ENCODE data around the gene TADA1.

Gene TADA1

DNA sequence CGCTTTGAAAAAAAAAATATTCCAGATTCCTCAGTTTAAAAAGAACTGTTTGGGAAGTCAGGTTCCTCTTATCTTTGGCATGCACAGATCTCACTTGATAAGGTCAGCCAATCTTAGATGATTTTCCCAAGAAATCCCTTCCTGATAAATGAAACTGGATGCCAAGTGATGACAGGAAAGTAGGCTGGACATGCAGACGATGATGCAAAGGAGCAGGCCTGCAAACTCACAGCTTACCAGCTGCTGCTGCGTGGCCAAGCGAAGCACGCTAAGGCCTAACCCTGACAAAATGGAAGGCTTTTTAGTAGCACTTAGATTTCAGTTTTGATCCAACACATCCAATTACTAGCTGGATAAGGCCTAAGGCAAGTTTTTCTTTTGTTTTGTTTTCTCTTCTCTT is 10.1 kb downstream of the TADA1 start:
- Histone ChIP-seq H3K4me3 (replicated peaks; ENCODE audit: insufficient read depth, low read length) (no peak overlapping the region), H3K27ac (replicated peaks) (no peak overlapping the region), H3K27me3 (ENCODE audit: insufficient read depth, poor library complexity, severe bottlenecking) (no peaks in the 10 kb centered on the region)
- DNase-seq (ENCODE audit: low read depth in 1 of 2, low spot score in 1 of 2): no peak
- TF ChIP-seq POLR2AphosphoS5 (IDR thresholded peaks at IDR 0.05; ENCODE audit: low read depth) (no peak), SPI1 (IDR thresholded peaks at IDR 0.05; ENCODE audit: borderline replicate concordance, low read depth) (no peak), GABPA (IDR thresholded peaks at IDR 0.05; ENCODE audit: low read depth) (no peak), CTCF (IDR thresholded peaks at IDR 0.05; ENCODE audit: insufficient read depth, low read length) (no peak), REST (IDR thresholded peaks at IDR 0.05; ENCODE audit: insufficient replicate concordance, low read depth) (no peak)

DNA sequence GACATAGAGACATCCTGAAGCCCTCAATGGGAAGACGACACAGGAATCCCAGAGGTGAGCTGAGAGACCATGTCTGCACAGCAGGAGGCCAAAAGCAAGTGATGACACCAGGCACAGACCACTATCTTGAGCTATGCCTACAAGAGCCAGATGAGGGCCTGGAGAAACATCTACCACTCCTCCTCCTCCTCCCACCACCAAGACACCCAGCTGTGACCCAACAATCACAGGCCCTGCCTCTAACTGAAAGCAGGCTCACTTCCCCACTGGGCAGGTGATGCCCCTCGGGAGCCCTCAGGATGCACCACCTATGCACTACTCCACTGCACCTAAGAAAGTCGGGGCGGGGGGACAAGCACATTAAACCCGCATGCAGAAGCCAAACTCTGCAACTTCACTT is 16.5 kb downstream of the TADA1 start:
- Histone ChIP-seq H3K27ac (replicated peaks) (no peak overlapping the region), H3K4me3 (replicated peaks; ENCODE audit: insufficient read depth, low read length) (no peak overlapping the region), H3K27me3 (ENCODE audit: insufficient read depth, poor library complexity, severe bottlenecking) (no peaks in the 10 kb centered on the region)
- TF ChIP-seq GABPA (IDR thresholded peaks at IDR 0.05; ENCODE audit: low read depth): no peak
- TF ChIP-seq POLR2AphosphoS5 (IDR thresholded peaks at IDR 0.05; ENCODE audit: low read depth): no peak
- TF ChIP-seq SPI1 (IDR thresholded peaks at IDR 0.05; ENCODE audit: borderline replicate concordance, low read depth): no peak
- DNase-seq (ENCODE audit: low read depth in 1 of 2, low spot score in 1 of 2): no peak

DNA sequence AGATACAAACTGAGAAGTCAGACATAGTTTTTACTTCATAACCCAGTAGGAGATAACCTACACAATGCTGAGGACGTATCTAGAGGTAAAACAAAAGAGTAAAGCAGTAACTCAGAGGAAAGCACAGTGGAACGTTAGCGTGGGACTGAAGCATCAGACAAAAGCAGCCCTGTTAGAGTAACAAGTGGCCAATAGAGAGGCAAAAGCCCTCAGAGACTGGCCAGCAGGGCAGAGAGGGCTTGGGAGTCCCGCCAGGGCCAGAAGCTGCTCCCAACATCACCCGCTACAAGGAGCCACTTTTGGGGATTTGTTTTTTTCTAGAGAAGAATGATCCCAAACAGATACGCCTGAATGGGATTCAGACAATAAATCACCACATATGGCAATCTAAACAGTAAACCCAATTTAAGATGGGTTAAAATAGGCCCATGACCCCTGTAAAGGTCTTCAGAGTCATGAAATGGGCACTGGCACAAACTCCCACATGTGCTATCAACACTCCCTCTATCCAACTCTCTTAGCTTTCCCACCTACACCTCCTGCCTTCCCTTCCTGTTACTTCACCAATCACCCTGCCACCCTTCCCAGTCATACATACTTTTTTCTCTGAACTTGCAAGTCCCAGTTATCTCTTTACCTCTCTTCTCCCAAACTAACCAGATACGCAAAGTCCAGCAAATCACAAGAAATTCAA is 17.2 kb downstream of the TADA1 start:
- no peak for DNase-seq (ENCODE audit: low read depth in 1 of 2, low spot score in 1 of 2)
- Histone ChIP-seq H3K27ac (replicated peaks) (no peak overlapping the region), H3K27me3 (ENCODE audit: insufficient read depth, poor library complexity, severe bottlenecking) (no peaks in the 10 kb centered on the region), H3K4me3 (replicated peaks; ENCODE audit: insufficient read depth, low read length) (no peak overlapping the region)
- TF ChIP-seq SPI1 (IDR thresholded peaks at IDR 0.05; ENCODE audit: borderline replicate concordance, low read depth) (no peak), GABPA (IDR thresholded peaks at IDR 0.05; ENCODE audit: low read depth) (no peak), REST (IDR thresholded peaks at IDR 0.05; ENCODE audit: insufficient replicate concordance, low read depth) (no peak), CTCF (IDR thresholded peaks at IDR 0.05; ENCODE audit: insufficient read depth, low read length) (no peak), POLR2AphosphoS5 (IDR thresholded peaks at IDR 0.05; ENCODE audit: low read depth) (no peak)

DNA sequence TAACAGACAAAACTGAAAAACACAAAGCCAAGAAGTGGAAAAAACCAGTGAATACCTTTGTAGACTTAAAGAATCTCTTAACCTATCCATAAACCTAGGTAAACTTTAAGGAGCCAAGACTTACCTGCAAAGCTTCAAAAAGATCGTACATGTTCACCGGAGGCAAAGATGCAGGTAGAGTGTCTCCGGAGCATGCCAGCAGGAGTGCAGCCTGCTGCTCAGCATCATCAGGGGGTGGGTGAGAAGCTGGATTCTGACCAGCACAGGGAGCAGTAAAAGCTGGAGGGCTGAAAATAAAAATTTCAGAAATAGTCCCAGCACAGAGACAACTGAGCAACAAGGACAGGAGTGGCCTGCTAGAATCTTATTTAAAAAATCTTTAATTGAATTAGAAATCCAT is 18.1 kb downstream of the TADA1 start:
- H3K27ac ChIP-seq (replicated peaks): no peak overlapping the region
- no peak overlapping the region for H3K4me3 ChIP-seq (replicated peaks; ENCODE audit: insufficient read depth, low read length)
- DNase-seq (ENCODE audit: low read depth in 1 of 2, low spot score in 1 of 2): no peak
- no peaks in the 10 kb centered on the region for H3K27me3 ChIP-seq (ENCODE audit: insufficient read depth, poor library complexity, severe bottlenecking)
- no peak for TF ChIP-seq SPI1 (IDR thresholded peaks at IDR 0.05; ENCODE audit: borderline replicate concordance, low read depth)
- TF ChIP-seq REST (IDR thresholded peaks at IDR 0.05; ENCODE audit: insufficient replicate concordance, low read depth): no peak
- TF ChIP-seq GABPA (IDR thresholded peaks at IDR 0.05; ENCODE audit: low read depth): no peak
- no peak for TF ChIP-seq CTCF (IDR thresholded peaks at IDR 0.05; ENCODE audit: insufficient read depth, low read length)
- TF ChIP-seq POLR2AphosphoS5 (IDR thresholded peaks at IDR 0.05; ENCODE audit: low read depth): no peak

All from HL-60 (cell line).